H1 (cell line): ENCODE data around the gene CACNG4. TPM values are rescaled to one million over a fixed set of nuclear protein-coding genes. Genes with fewer than 3 reads are reported as not detected.
A peak's percentile ranks its signal among the peaks of the same experiment; 100 is the strongest.

Experiments used
- CTCF ChIA-PET: fragments of 300-600 bp; sonication (Branson Sonifier 250); formaldehyde crosslinking; loops from one replicate; lab custom pipeline; 2021; ENCODE audit not compliant: partially characterized antibody; lab: Charles Lee
- POLR2A ChIA-PET: fragments of 300-600 bp; sonication (Branson Sonifier 250); formaldehyde crosslinking; loops from one replicate; lab custom pipeline; 2021; ENCODE audit warnings: inconsistent platforms; ENCODE audit not compliant: partially characterized antibody; lab: Charles Lee
- DNase-seq, 2 experiments: peaks; one replicate each; pipeline versions ENCODE4 v3.0.0 to v3.0.0-alpha.2; 2010 to 2022; ENCODE audit warnings: low spot score in 2 of 2, low read depth in 1 of 2, mixed read lengths in 1 of 2
- FAIRE-seq: peaks from 2 replicates; lab custom pipeline; 2011; peaks lifted over from hg19 to GRCh38; lab: Jason Lieb, UNC
- H2AFZ ChIP-seq: 2 replicates; pipeline ENCODE4 v1.8.1; 2012; ENCODE audit warnings: low read length, inconsistent platforms
- H2AK5ac ChIP-seq: 2 replicates; pipeline ENCODE4 v1.6.1; 2013; ENCODE audit warnings: low read depth, low read length
- H2BK120ac ChIP-seq: replicated peaks from 2 replicates; pipeline ENCODE3; 2013; ENCODE audit warnings: low read depth, low read length, inconsistent platforms
- H2BK12ac ChIP-seq: 2 replicates; pipeline ENCODE4 v1.6.1; 2013; ENCODE audit warnings: low read depth, low read length
- H2BK15ac ChIP-seq: 2 replicates; pipeline ENCODE4 v1.6.1; 2013; ENCODE audit warnings: low read length
- H2BK20ac ChIP-seq: 2 replicates; pipeline ENCODE4 v1.6.1; 2013; ENCODE audit warnings: low read length
- H2BK5ac ChIP-seq: 2 replicates; pipeline ENCODE4 v1.6.1; 2013; ENCODE audit warnings: low read depth, low read length
- H3K14ac ChIP-seq: 2 replicates; pipeline ENCODE4 v1.6.1; 2013; ENCODE audit warnings: inconsistent platforms; ENCODE audit not compliant: insufficient read length
- H3K18ac ChIP-seq: 2 replicates; pipeline ENCODE4 v1.6.1; 2013; ENCODE audit warnings: low read length; ENCODE audit errors: extremely low read depth
- H3K23ac ChIP-seq: 2 replicates; pipeline ENCODE4 v1.6.1; 2013; ENCODE audit warnings: inconsistent platforms; ENCODE audit not compliant: insufficient read length
- H3K23me2 ChIP-seq: 2 replicates; pipeline ENCODE4 v1.6.1; 2013; ENCODE audit warnings: low read depth, low read length
- H3K27ac ChIP-seq: 2 replicates; pipeline ENCODE4 v1.6.1; 2011; ENCODE audit warnings: low read depth, low read length, inconsistent platforms
- H3K27me3 ChIP-seq, 4 experiments: replicated peaks in 1 of 4; 1 replicate in 1 of 4; 2 replicates in 3 of 4; pipeline versions ENCODE4 v1.6.1 to v1.8.1; 2011 to 2013; ENCODE audit warnings: low read length in 3 of 4, mild to moderate bottlenecking in 3 of 4, inconsistent platforms in 2 of 4, mixed read lengths in 2 of 4, moderate library complexity in 1 of 4; ENCODE audit not compliant: control insufficient read depth in 3 of 4, insufficient read depth in 3 of 4; ENCODE audit errors: extremely low read depth in 1 of 4
- H3K36me3 ChIP-seq, 4 experiments: 2 replicates each; pipeline versions ENCODE4 v1.6.1 to v1.8.1; 2011 to 2013; ENCODE audit warnings: mild to moderate bottlenecking in 4 of 4, low read length in 3 of 4, moderate library complexity in 2 of 4, control low read depth in 1 of 4, inconsistent platforms in 1 of 4; ENCODE audit not compliant: insufficient read depth in 4 of 4, control insufficient read depth in 2 of 4
- H3K4ac ChIP-seq: replicated peaks from 2 replicates; pipeline ENCODE3; 2013; ENCODE audit warnings: low read length, low read depth, mixed read lengths, inconsistent platforms; ENCODE audit not compliant: insufficient read length
- H3K4me1 ChIP-seq, 4 experiments: replicated peaks in 1 of 4; 1 replicate in 1 of 4; 2 replicates in 3 of 4; pipeline versions ENCODE4 v1.6.1 to v1.8.1; 2011 to 2013; ENCODE audit warnings: low read length in 3 of 4, inconsistent platforms in 2 of 4, mixed read lengths in 1 of 4; ENCODE audit not compliant: insufficient read depth in 4 of 4, control insufficient read depth in 3 of 4
- H3K4me2 ChIP-seq, 2 experiments: 2 replicates each; pipeline versions ENCODE4 v1.6.1 to v1.8.1; 2011 to 2013; ENCODE audit warnings: low read depth in 2 of 2, low read length in 2 of 2, control low read depth in 1 of 2, inconsistent platforms in 1 of 2, mild to moderate bottlenecking in 1 of 2; ENCODE audit not compliant: insufficient read depth in 1 of 2
- H3K4me3 ChIP-seq, 4 experiments: fragments of 200-600, 300-600 bp in 1 of 4; sonication (generic), shearing (Covaris generic), sonication (Bioruptor Twin) in 1 of 4; 2 replicates each; pipeline versions ENCODE4 v1.5.1 to v1.8.1; 2011 to 2016; ENCODE audit warnings: low read length in 4 of 4, low read depth in 3 of 4, control low read depth in 2 of 4, inconsistent platforms in 2 of 4, mild to moderate bottlenecking in 2 of 4, mixed read lengths in 1 of 4, moderate library complexity in 1 of 4; ENCODE audit not compliant: insufficient read depth in 2 of 4; ENCODE audit errors: extremely low read depth in 1 of 4
- H3K56ac ChIP-seq: replicated peaks from 2 replicates; pipeline ENCODE3; 2013; ENCODE audit warnings: low read depth, mild to moderate bottlenecking, mixed read lengths, low read length, inconsistent platforms; ENCODE audit not compliant: insufficient read length
- H3K79me1 ChIP-seq: 2 replicates; pipeline ENCODE4 v1.6.1; 2013; ENCODE audit warnings: low read depth, low read length, control low read depth
- H3K79me2 ChIP-seq, 2 experiments: 2 replicates each; pipeline versions ENCODE4 v1.6.1 to v1.8.1; 2012 to 2013; ENCODE audit warnings: low read length in 2 of 2, mild to moderate bottlenecking in 2 of 2, inconsistent platforms in 1 of 2; ENCODE audit not compliant: insufficient read depth in 2 of 2, control insufficient read depth in 1 of 2
- H3K9ac ChIP-seq, 4 experiments: replicated peaks in 1 of 4; 1 replicate in 1 of 4; 2 replicates in 3 of 4; pipeline versions ENCODE4 v1.6.1 to v1.8.1; 2011 to 2013; ENCODE audit warnings: low read depth in 3 of 4, low read length in 3 of 4, control low read depth in 2 of 4, mild to moderate bottlenecking in 2 of 4, moderate library complexity in 2 of 4, inconsistent platforms in 1 of 4; ENCODE audit errors: extremely low read depth in 1 of 4
- H3K9me3 ChIP-seq, 2 experiments: 2 replicates each; pipeline versions ENCODE4 v1.6.1 to v1.8.1; 2012 to 2013; ENCODE audit warnings: mild to moderate bottlenecking in 2 of 2, moderate library complexity in 2 of 2, control low read depth in 1 of 2, inconsistent platforms in 1 of 2, low read depth in 1 of 2, low read length in 1 of 2, mixed read lengths in 1 of 2; ENCODE audit not compliant: insufficient read depth in 2 of 2
- H4K20me1 ChIP-seq, 2 experiments: replicated peaks in 1 of 2; 2 replicates each; pipeline versions ENCODE3 to v1.8.1; 2011 to 2013; ENCODE audit warnings: inconsistent platforms in 2 of 2, low read length in 2 of 2, mild to moderate bottlenecking in 1 of 2; ENCODE audit not compliant: insufficient read depth in 2 of 2, control insufficient read depth in 1 of 2
- H4K5ac ChIP-seq: 2 replicates; pipeline ENCODE4 v1.6.1; 2013; ENCODE audit warnings: low read length, low read depth, mixed read lengths, inconsistent platforms; ENCODE audit not compliant: insufficient read length
- H4K8ac ChIP-seq: 2 replicates; pipeline ENCODE4 v1.8.0; 2013; ENCODE audit warnings: mild to moderate bottlenecking, moderate library complexity, low read length, inconsistent platforms; ENCODE audit not compliant: insufficient read depth; ENCODE audit errors: extremely low read depth
- H4K91ac ChIP-seq: replicated peaks from 2 replicates; pipeline ENCODE3; 2013; ENCODE audit warnings: low read length, mixed read lengths, inconsistent platforms; ENCODE audit not compliant: insufficient read length
- CTCF ChIP-seq, 3 experiments: IDR thresholded peaks; 1 replicate in 2 of 3; 2 replicates in 1 of 3; pipeline versions ENCODE4 v1.5.1 to v1.6.1; 2011; ENCODE audit warnings: low read length in 3 of 3, mild to moderate bottlenecking in 3 of 3, inconsistent platforms in 2 of 3, low read depth in 1 of 3, moderate library complexity in 1 of 3; ENCODE audit not compliant: insufficient read depth in 1 of 3; ENCODE audit errors: control extremely low read depth in 1 of 3
- MAFK ChIP-seq: IDR thresholded peaks from 2 replicates; pipeline ENCODE4 v1.6.1; 2012; ENCODE audit warnings: low read depth, mild to moderate bottlenecking, improper control_type of control experiment, low read length
- RAD21 ChIP-seq, 2 experiments: IDR thresholded peaks in 1 of 2; conservative IDR thresholded peaks in 1 of 2; 2 replicates each; pipeline ENCODE4 v1.6.1; 2011; ENCODE audit warnings: low read depth in 2 of 2, low read length in 2 of 2, improper control_type of control experiment in 1 of 2, inconsistent platforms in 1 of 2, mild to moderate bottlenecking in 1 of 2, moderate library complexity in 1 of 2
- SUZ12 ChIP-seq: fragments of 200-600 bp; sonication (generic); IDR thresholded peaks from 2 replicates; pipeline ENCODE4 v1.6.1; 2012; ENCODE audit warnings: mild to moderate bottlenecking, inconsistent platforms, low read length, moderate library complexity, mixed read lengths
- whole genome bisulfite sequencing, 2 experiments: shearing (Covaris generic) in 1 of 2; methylation state at CpG; one replicate each; pipeline versions ENCODE4 v1.1.6 to v1.1.7; 2013 to 2015; ENCODE audit warnings: low lambda C conversion rate in 2 of 2, mixed read lengths in 2 of 2, inconsistent platforms in 1 of 2, low coverage in 1 of 2, missing lambda C conversion rate in 1 of 2; ENCODE audit not compliant: insufficient replicate concordance in 2 of 2, insufficient coverage in 1 of 2, insufficient read length in 1 of 2; ENCODE audit errors: extremely low coverage in 1 of 2, missing lambda C conversion rate in 1 of 2; 5-methylcytosine and 5-hydroxymethylcytosine counted together
- polyA plus RNA-seq, 7 experiments: library from polyadenylated mRNA; depleted of rRNA in 3 of 7; stranded (reverse) in 5 of 7; unstranded in 2 of 7; fragments of >200 nt in 5 of 7; fragments of 200-250 nt in 2 of 7; gene quantifications; 1 replicate in 5 of 7; 2 replicates in 1 of 7; 4 replicates in 1 of 7; pipeline versions ENCODE4 v1.2.1 to v1.2.3, GENCODE V29; 2011 to 2013; ENCODE audit warnings: missing spikeins in 2 of 7, mixed read lengths in 2 of 7
- total RNA-seq: library from RNA; stranded (reverse); fragmentation: NEBNext Ultra II Directional; extraction: Animal tissue kit (Norgen Biotek cat#: 25700); gene quantifications from 2 replicates; pipeline ENCODE4 v1.2.1, GENCODE V29; 2021

CACNG4 gene
- total and polyA plus RNA-seq, 2 of the 8 experiments (the other 6 are each of a cell fraction or from before 2014, with no cell fraction given): 3.6 to 5.6 TPM

- 0 out of 2 replicates have a peak overlapping the region, but pooled peaks have one; percentile 71 for H2BK5ac ChIP-seq
- H3K27ac ChIP-seq: no peak overlapping the region
- no peak overlapping the region for H4K8ac ChIP-seq
- no peak overlapping the region for H3K4me3 ChIP-seq
- no peak overlapping the region for H2AK5ac ChIP-seq
- H3K4me1 ChIP-seq: no peaks in the 10 kb centered on the region
- no peak overlapping the region for H2BK12ac ChIP-seq
- H3K23ac ChIP-seq: no peak overlapping the region
- no peak for DNase-seq
- WGBS, 2 experiments: 93% methylated on average over 7 of the region's 7 CpGs; no CpG with 5 or more reads in 1 of the 2 experiments
- peak overlapping the region; percentile 15; the same call in 1 of the 2 replicates for H2AFZ ChIP-seq
- TF ChIP-seq SUZ12: no peak
- TF ChIP-seq CTCF (IDR thresholded peaks at IDR 0.05; ENCODE audit: control extremely low read depth in 1 of 3, insufficient read depth in 1 of 3, low read depth in 1 of 3, low read length in 3 of 3): peak; percentile 57 to 67 (median 60)
- no peak for TF ChIP-seq MAFK
- TF ChIP-seq RAD21 (IDR thresholded peaks at IDR 0.05 in 1 of 2, conservative IDR thresholded peaks at IDR 0.05 in 1 of 2; ENCODE audit: low read depth in 2 of 2, low read length in 2 of 2): peak; percentile 68 to 80
- no peak overlapping the region for H3K4ac ChIP-seq
- no peaks in the 10 kb centered on the region; the same call in 1 of the 2 replicates for H3K23me2 ChIP-seq
- no peak overlapping the region for H2BK15ac ChIP-seq
- H3K27me3 ChIP-seq: no peaks in the 10 kb centered on the region
- no peaks in the 10 kb centered on the region for H3K79me1 ChIP-seq
- no peaks in the 10 kb centered on the region for H3K36me3 ChIP-seq
- H2BK20ac ChIP-seq: peak overlapping the region; percentile 66; the same call in 1 of the 2 replicates
- H2BK120ac ChIP-seq: no peak overlapping the region
- H3K9ac ChIP-seq: no peak overlapping the region
- H3K79me2 ChIP-seq: no peaks in the 10 kb centered on the region
- no peak overlapping the region for H3K18ac ChIP-seq
- ChIA-PET POLR2A (no interaction called here), CTCF (interaction anchor here (0.6 to 4.5 kb wide), 17 partner anchors 9 to 718 kb away, joined by 3 to 29 read pairs (median 7); no protein-coding TSS in a partner anchor)
- no peak overlapping the region for H3K4me2 ChIP-seq
- no peak overlapping the region for H4K5ac ChIP-seq
- no peak for FAIRE-seq
- no peak overlapping the region for H3K56ac ChIP-seq
- H4K20me1 ChIP-seq: peaks cover 0 to 2% of the 10 kb centered on the region in 2 experiments
- no peaks in the 10 kb centered on the region for H3K9me3 ChIP-seq
- no peak overlapping the region for H4K91ac ChIP-seq
- H3K14ac ChIP-seq: no peak overlapping the region
These were observed 49.3 kb upstream of the CACNG4 start for GRCh38 chr17:66915204-66915611.
